ENCODE results near the gene APC. TPM values are rescaled to one million over a fixed set of nuclear protein-coding genes. Genes with fewer than 3 reads are reported as not detected.
"Not testable (repeated sequence)": the region's sequence is repeated elsewhere in the genome, so short reads cannot be mapped to it uniquely, and the experiment has no call there.

Gene APC
- total RNA-seq, 1 donor from 2014 or later, result 20.4 TPM

DNA sequence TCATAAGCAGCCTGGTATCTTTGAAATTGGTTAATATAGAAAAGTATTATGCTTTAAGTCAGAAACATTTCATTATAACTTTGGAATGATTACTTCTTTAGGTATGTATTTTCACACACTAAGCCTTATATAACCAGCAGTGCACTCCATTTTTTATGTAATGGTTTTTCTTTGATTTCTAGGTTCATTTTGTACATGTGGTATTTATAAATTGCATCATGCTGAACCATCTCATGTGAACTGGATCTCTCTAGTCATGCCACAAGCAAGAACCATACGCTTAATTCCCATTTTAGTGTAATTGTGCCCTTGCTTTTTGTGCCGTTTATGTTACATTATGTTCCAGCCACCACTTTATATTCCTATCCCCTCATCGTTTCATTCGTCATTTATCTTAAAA is 84.8 kb downstream of the APC start:
- Mint-ChIP-seq H3K4me1 (no peaks in the 10 kb centered on the region), H3K36me3 (ENCODE audit: low read depth) (peaks cover 14% of the 10 kb centered on the region), H3K27ac (no peak overlapping the region), H3K9me3 (no peaks in the 10 kb centered on the region), H3K27me3 (no peaks in the 10 kb centered on the region), H3K4me3 (no peak overlapping the region)
- DNase-seq, result no peak
- intact Hi-C loops (cut with micrococcal nuclease), result no loop called here

DNA sequence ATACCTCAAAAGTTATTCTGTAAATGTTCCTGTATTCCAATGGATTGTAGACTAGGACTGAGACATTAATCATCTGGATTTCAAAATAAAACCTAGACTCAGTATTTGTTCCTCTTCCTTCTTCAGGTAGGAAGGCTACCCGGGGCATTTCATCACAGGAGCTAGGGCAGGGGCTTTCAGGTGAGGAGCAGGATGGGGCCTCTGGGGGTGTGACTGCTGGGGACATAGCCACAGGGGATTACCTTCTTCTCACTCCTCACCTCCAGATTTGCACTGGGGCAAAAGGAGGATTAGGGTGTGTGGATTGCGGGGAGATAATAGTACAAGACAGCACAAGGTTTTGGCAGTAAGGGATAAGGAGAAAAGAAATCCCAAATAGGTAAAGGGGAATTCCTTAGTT is 85.5 kb downstream of the APC start:
- intact Hi-C loops (cut with micrococcal nuclease), result no loop called here
- Mint-ChIP-seq H3K27me3 (no peaks in the 10 kb centered on the region), H3K9me3 (no peaks in the 10 kb centered on the region), H3K36me3 (ENCODE audit: low read depth) (peaks cover 14% of the 10 kb centered on the region), H3K4me3 (no peak overlapping the region), H3K4me1 (no peaks in the 10 kb centered on the region), H3K27ac (no peak overlapping the region)
- DNase-seq, result peak; percentile 15

DNA sequence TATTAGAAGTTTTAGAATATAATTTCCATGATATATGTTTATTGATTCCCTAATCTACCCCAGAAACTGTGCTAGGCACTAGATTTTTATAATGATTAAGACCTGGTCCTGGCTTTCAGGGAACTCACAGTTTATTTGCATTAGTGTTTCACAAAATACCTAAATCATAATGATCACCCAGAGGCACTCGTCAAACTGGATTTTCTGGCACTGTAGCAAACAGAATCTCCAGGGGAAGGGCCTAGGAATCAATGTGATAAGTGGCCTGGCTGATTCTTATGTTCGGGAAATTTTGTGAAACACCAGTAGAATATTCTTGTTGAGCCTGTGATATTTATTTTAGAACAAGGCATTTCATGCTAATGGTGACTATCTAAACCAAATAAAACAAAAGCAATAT is 86.0 kb downstream of the APC start:
- Mint-ChIP-seq H3K36me3 (ENCODE audit: low read depth) (peaks cover 15% of the 10 kb centered on the region), H3K4me3 (no peak overlapping the region), H3K9me3 (no peaks in the 10 kb centered on the region), H3K27ac (no peak overlapping the region), H3K27me3 (no peaks in the 10 kb centered on the region), H3K4me1 (no peaks in the 10 kb centered on the region)
- intact Hi-C loops (cut with micrococcal nuclease), result no loop called here
- DNase-seq, result peak; percentile 17

DNA sequence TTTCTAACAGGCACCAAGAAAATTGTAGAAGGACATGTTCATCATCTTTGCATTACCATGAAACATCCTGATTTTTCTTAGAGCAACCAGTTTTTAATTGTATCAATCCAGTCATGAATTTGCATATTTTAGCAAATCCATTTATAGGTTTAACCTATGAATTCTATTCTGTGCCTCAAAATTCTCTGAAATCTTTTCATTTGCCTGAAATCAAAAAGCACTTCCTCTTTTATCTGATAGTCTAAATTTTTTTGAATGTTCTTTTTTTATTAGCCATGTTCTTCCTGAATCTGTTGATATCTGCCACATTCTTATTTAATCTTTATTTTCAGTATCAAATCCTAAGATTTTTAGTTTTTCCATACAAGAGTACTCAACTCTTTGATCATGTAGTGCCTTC is 86.5 kb downstream of the APC start:
- no peak overlapping the region for H3K27ac Mint-ChIP-seq
- no peak for DNase-seq
- H3K36me3 Mint-ChIP-seq (ENCODE audit: low read depth), result peaks cover 13% of the 10 kb centered on the region
- H3K4me3 Mint-ChIP-seq, result no peak overlapping the region
- no peaks in the 10 kb centered on the region for H3K27me3 Mint-ChIP-seq
- H3K9me3 Mint-ChIP-seq, result no peaks in the 10 kb centered on the region
- intact Hi-C loops (cut with micrococcal nuclease), result no loop called here
- H3K4me1 Mint-ChIP-seq, result no peaks in the 10 kb centered on the region

DNA sequence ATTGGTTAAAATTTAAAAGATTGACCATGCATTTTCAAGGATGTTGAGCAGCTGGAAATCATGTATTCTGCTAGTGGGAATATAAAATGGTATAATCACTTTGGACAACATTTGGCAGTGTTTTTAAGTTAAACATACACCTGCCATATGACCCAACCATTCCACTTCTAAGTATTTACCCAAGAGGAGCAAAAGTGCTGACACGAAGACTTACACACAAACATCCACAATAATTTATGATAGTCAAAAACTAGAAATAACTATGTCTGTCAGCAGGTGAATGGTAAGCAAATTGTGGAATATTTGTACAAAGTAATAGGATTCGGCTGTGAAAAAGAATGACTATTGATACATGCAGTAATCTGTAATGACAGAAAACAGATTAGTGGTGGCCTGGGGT is 92.7 kb downstream of the APC start:
- Mint-ChIP-seq H3K9me3 (no peaks in the 10 kb centered on the region), H3K36me3 (ENCODE audit: low read depth) (peaks cover 16% of the 10 kb centered on the region), H3K4me1 (peaks cover 1% of the 10 kb centered on the region), H3K27me3 (no peaks in the 10 kb centered on the region), H3K27ac (no peak overlapping the region), H3K4me3 (no peak overlapping the region)
- intact Hi-C loops (cut with micrococcal nuclease), result no loop called here
- no peak for DNase-seq

DNA sequence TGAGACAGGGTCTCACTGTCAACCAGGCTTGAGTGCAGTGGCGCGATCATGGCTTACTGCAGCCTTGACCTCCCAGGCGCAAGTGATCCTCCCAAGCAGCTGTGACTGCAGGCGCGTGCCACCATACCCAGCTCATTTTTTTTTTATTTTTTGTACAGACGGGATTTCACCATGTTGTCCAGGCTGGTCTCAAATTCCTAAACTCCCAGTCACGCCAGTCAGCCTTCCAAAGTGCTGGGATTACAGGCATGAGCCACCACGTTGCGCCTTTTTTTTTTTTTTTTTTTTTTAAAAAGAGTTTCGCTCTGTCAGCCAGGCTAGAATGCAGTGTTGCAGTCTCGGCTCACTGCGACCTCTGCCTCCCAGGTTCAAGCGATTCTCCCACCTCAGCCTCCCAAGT is 96.3 kb downstream of the APC start:
- H3K4me3 Mint-ChIP-seq, result no peak overlapping the region
- no peaks in the 10 kb centered on the region for H3K27me3 Mint-ChIP-seq
- no peak for DNase-seq
- H3K36me3 Mint-ChIP-seq (ENCODE audit: low read depth), result peaks cover 30% of the 10 kb centered on the region
- H3K27ac Mint-ChIP-seq, result no peak overlapping the region
- H3K4me1 Mint-ChIP-seq, result peaks cover 1% of the 10 kb centered on the region
- intact Hi-C loops (cut with micrococcal nuclease), result no loop called here
- no peaks in the 10 kb centered on the region for H3K9me3 Mint-ChIP-seq

DNA sequence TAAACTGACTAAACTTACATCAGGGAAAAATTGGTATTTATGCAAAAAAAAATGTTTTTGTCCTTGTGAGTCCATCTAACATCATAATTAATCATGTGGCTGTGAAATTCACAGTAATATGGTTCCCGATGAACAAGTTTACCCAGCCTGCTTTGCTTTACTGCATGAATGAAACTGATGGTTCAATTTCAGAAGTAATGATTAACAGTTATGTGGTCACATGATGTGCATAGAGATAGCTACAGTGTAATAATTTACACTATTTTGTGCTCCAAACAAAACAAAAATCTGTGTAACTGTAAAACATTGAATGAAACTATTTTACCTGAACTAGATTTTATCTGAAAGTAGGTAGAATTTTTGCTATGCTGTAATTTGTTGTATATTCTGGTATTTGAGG is 106.8 kb downstream of the APC start:
- Mint-ChIP-seq H3K4me1 (peaks cover 3% of the 10 kb centered on the region), H3K27ac (no peak overlapping the region), H3K36me3 (ENCODE audit: low read depth) (peaks cover 12% of the 10 kb centered on the region), H3K4me3 (no peak overlapping the region), H3K9me3 (peaks cover 3% of the 10 kb centered on the region), H3K27me3 (no peaks in the 10 kb centered on the region)
- DNase-seq, result no peak
- intact Hi-C loops (cut with micrococcal nuclease), result no loop called here

DNA sequence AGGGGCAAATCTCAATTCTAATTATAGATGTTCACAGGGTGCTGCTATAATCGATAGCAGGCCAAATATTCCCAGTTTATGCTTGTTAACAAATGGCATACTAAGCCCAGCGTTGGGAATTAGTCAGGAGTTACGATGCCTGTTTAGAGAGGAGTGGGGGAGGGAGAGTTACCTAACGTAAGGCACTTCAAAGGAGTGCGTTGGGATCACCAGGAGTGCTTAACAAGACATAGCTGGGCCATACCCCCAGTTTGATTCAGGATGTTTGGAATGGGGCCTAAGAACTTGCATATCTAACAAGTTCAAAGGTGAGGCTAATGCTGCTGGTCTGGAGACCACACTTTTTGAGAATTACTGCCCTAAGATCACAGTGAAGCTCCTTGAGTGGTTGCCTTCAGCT is 108.9 kb downstream of the APC start:
- intact Hi-C loops (cut with micrococcal nuclease), result no loop called here
- DNase-seq, result no peak
- no peak overlapping the region for H3K27ac Mint-ChIP-seq
- peaks cover 3% of the 10 kb centered on the region for H3K27me3 Mint-ChIP-seq
- no peak overlapping the region for H3K4me3 Mint-ChIP-seq
- H3K9me3 Mint-ChIP-seq, result peaks cover 3% of the 10 kb centered on the region
- H3K36me3 Mint-ChIP-seq (ENCODE audit: low read depth), result peaks cover 6% of the 10 kb centered on the region
- H3K4me1 Mint-ChIP-seq, result peaks cover 3% of the 10 kb centered on the region

DNA sequence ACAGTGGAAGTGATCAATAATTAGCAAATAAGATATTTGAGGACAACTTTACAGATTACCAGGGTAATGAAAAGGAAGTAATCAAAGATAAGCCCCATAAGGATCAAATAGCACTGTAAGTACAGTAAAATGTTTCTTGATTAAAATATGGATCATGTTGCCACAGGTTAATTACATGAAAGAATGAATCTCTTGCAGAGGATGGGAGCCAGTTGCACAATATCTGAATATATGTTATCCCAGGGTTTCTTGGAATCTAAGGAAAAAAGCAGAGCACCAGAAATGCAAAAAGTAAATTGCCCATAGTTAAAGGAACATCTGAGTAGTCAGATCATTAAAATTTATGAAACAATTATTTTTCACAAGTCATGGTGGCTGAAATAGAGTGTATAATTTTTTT is 109.6 kb downstream of the APC start:
- Mint-ChIP-seq H3K9me3 (peaks cover 3% of the 10 kb centered on the region), H3K27me3 (peaks cover 6% of the 10 kb centered on the region), H3K36me3 (ENCODE audit: low read depth) (peaks cover 4% of the 10 kb centered on the region), H3K4me3 (no peak overlapping the region), H3K4me1 (peaks cover 3% of the 10 kb centered on the region), H3K27ac (no peak overlapping the region)
- intact Hi-C loops (cut with micrococcal nuclease), result no loop called here
- no peak for DNase-seq

DNA sequence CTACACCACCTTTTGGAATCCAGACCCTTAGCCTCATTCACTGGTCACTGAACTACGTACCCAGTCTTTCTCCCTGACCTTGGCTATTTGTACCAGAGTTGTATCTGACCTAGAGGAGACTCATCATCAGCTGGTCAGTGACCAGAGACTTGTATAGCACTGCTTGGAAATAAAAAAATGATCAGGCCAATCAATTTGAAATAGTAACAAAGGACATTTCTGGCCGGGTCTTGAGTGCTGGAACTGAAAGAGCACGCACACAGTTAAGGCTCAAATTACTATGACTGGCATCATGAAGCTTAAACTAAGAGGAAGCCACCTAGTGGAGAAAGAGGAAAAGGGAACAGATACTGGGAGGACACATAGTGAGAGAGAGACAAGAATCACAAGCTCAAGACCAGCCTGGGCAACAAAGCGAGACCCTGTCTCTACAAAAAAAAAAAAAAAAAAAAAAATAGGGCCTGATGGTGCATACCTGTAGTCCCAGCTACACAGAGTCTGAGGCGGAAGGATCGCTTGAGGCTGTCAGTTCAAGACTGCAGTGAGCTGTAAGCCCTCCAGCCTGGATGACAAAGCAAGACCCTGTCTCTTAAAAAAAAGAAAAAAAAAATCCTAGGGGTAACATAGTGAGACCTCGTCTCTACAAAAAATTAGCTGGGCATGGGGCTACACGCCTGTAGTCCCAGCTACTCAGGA is 110.6 kb downstream of the APC start:
- Mint-ChIP-seq H3K27me3 (peaks cover 9% of the 10 kb centered on the region), H3K36me3 (ENCODE audit: low read depth) (peaks cover 2% of the 10 kb centered on the region), H3K9me3 (no peaks in the 10 kb centered on the region), H3K27ac (no peak overlapping the region), H3K4me1 (peaks cover 3% of the 10 kb centered on the region), H3K4me3 (no peak overlapping the region)
- intact Hi-C loops (cut with micrococcal nuclease), result loop anchor here (1.0 kb wide), 1 partner anchor 297 kb away; no protein-coding TSS in a partner anchor
- DNase-seq, result peak; percentile 74

DNA sequence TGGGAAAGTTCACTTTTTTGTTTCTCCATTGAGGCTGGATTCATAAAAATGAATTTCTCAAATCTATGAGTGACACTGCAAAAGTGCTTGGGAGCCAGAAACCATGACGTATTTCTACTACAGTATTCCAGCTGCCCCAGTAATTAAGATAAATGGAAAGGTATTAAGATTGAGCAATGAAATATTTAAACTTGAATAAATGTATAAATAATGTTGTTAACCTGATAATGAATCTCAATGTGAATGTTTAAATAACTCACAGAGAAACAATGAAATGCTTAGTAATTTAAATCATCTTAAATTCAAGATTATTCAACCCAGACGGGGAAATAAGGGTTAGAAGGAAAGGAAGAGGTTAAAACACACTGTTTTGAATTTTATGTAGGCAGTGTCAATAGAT is 112.2 kb downstream of the APC start:
- H3K4me3 Mint-ChIP-seq, result no peak overlapping the region
- H3K27ac Mint-ChIP-seq, result no peak overlapping the region
- H3K36me3 Mint-ChIP-seq (ENCODE audit: low read depth), result no peaks in the 10 kb centered on the region
- H3K27me3 Mint-ChIP-seq, result peaks cover 23% of the 10 kb centered on the region
- DNase-seq, result no peak
- peaks cover 3% of the 10 kb centered on the region for H3K4me1 Mint-ChIP-seq
- no peaks in the 10 kb centered on the region for H3K9me3 Mint-ChIP-seq
- intact Hi-C loops (cut with micrococcal nuclease), result no loop called here

DNA sequence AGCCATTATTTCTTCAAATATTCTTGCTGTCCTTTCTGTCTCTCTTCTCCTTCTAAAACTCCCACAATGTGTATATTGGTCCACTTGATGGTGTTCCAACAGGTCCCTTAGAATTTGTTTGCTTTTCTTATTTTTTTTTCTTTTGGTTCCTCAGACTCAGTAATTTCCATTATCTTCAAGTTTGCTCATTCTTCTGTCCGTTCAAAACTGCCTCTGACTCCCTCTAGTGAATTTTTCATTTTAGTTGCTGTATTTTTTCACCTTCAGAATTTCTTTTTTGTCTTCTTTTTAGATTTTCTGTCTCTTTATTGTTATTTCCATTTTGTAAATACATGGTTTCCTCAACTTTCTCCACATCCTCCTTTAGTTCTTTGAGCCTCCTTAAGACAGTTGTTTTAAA is 117.0 kb downstream of the APC start:
- H3K36me3 Mint-ChIP-seq (ENCODE audit: low read depth), result peaks cover 2% of the 10 kb centered on the region
- H3K9me3 Mint-ChIP-seq, result peaks cover 9% of the 10 kb centered on the region
- H3K4me1 Mint-ChIP-seq, result no peaks in the 10 kb centered on the region
- H3K27me3 Mint-ChIP-seq, result peaks cover 51% of the 10 kb centered on the region
- H3K27ac Mint-ChIP-seq, result no peak overlapping the region
- no peak overlapping the region for H3K4me3 Mint-ChIP-seq
- DNase-seq, result no peak
- intact Hi-C loops (cut with micrococcal nuclease), result no loop called here

DNA sequence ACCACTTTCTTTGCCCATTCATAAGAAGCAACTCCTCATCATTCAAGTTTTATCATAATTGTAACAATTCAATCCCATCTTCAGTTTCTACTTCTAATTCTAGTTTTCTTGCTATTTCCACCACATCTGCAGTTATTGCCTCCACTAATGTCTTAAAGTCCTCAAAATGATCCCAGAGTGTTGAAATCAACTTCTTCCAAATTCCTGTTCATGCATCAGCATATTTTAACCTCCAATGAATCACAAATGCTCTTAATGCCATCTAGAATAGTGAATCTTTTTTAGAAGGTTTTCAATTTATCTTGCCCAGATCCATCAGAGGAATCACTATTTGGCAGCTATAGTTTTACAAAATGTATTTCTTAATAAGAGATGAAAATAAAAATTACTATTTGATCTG is 120.2 kb downstream of the APC start:
- H3K27ac Mint-ChIP-seq, result no peak overlapping the region
- intact Hi-C loops (cut with micrococcal nuclease), result no loop called here
- H3K36me3 Mint-ChIP-seq (ENCODE audit: low read depth), result peaks cover 13% of the 10 kb centered on the region
- no peak for DNase-seq
- H3K9me3 Mint-ChIP-seq, result peaks cover 10% of the 10 kb centered on the region
- H3K27me3 Mint-ChIP-seq, result peaks cover 42% of the 10 kb centered on the region
- no peak overlapping the region for H3K4me3 Mint-ChIP-seq
- peaks cover 8% of the 10 kb centered on the region for H3K4me1 Mint-ChIP-seq

DNA sequence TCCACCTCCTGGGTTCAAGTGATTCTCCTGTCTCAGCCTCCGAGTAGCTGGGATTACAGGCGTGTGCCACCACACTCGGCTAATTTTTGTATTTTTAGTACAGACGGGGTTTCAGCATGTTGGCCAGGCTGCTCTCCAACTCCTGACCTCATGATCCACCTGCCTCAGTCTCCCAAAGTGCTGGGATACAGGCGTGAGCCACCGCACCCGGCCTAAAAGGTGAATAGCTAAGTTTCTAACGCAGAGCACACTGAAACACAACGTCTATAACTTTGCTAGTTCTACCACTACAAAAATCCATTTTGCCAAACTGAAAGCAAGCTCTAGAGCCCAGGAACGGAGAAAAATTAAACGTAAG is 122.9 kb downstream of the APC start:
- not testable (repeated sequence) for DNase-seq, H3K9me3 Mint-ChIP-seq
- peaks cover 18% of the 10 kb centered on the region for H3K4me1 Mint-ChIP-seq
- H3K4me3 Mint-ChIP-seq, result peak overlapping the region; percentile 95
- peaks cover 22% of the 10 kb centered on the region for H3K27me3 Mint-ChIP-seq
- intact Hi-C loops (cut with micrococcal nuclease), result loop anchor here (2.0 to 5.0 kb wide), 2 partner anchors 18 to 153 kb away; no protein-coding TSS in a partner anchor
- peak overlapping the region; percentile 94 for H3K27ac Mint-ChIP-seq
- peaks cover 29% of the 10 kb centered on the region for H3K36me3 Mint-ChIP-seq (ENCODE audit: low read depth)
